ENCODE data around the gene INPP4B.

INPP4B gene

DNA sequence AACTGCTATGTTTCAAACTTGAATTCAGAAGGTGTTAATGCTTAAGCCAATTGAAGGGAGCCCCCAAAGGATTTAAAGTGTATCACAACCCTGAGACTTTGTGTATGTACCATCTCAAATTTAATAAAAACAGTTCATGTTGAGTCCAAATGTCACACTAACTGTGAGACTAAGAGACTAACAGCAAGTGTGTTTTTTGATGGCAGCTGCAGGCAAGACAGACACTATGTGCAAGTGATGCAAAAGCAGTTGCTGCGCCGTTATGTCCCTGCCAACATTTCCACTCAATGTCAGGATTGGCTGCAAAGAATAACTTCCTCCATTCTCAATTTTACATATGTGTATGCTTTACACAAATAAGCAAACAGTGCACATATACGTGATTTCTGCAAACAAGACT lies 615.1 kb downstream of the INPP4B start:
- H3K27me3 ChIP-seq (ENCODE audit: control insufficient read depth in 5 of 5, insufficient read depth in 4 of 5, low read length in 5 of 5), result no peaks in the 10 kb centered on the region
- H3K9ac ChIP-seq (ENCODE audit: low read length in 5 of 5), result no peak overlapping the region
- H3K27ac ChIP-seq (ENCODE audit: low read depth, low read length), result no peak overlapping the region
- no peaks in the 10 kb centered on the region for H3K36me3 ChIP-seq (ENCODE audit: control insufficient read depth in 5 of 5, insufficient read depth in 5 of 5, low read length in 5 of 5)
- H3K4me1 ChIP-seq (ENCODE audit: control insufficient read depth in 5 of 5, insufficient read depth in 5 of 5, low read length in 5 of 5), result no peaks in the 10 kb centered on the region
- H3K9me3 ChIP-seq (ENCODE audit: control insufficient read depth in 5 of 5, low read length in 5 of 5), result no peaks in the 10 kb centered on the region
- H3K4me3 ChIP-seq (ENCODE audit: low read depth in 1 of 5, low read length in 5 of 5), result no peak overlapping the region

DNA sequence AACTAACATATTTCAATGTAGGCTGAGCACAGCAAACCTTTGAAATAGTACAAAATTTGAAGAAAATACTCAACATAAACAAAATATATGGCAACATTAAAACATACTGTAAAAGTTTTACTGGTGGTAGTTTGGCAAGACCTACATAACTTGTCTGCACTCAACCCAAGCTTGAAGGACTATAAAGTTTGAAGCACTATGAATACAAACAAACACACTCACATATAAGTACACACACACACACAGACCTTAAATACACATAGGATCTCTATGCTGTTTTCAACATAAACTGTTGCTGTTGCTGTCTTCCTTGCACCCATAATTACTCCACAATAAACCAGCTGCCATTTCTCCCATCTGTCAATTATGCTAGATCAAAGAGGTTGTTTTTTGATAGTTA lies 620.1 kb downstream of the INPP4B start:
- H3K9ac ChIP-seq (ENCODE audit: low read length in 5 of 5), result no peak overlapping the region
- no peaks in the 10 kb centered on the region for H3K4me1 ChIP-seq (ENCODE audit: control insufficient read depth in 5 of 5, insufficient read depth in 5 of 5, low read length in 5 of 5)
- no peaks in the 10 kb centered on the region for H3K36me3 ChIP-seq (ENCODE audit: control insufficient read depth in 5 of 5, insufficient read depth in 5 of 5, low read length in 5 of 5)
- H3K4me3 ChIP-seq (ENCODE audit: low read depth in 1 of 5, low read length in 5 of 5), result no peak overlapping the region
- no peak overlapping the region for H3K27ac ChIP-seq (ENCODE audit: low read depth, low read length)
- H3K9me3 ChIP-seq (ENCODE audit: control insufficient read depth in 5 of 5, low read length in 5 of 5), result no peaks in the 10 kb centered on the region
- no peaks in the 10 kb centered on the region for H3K27me3 ChIP-seq (ENCODE audit: control insufficient read depth in 5 of 5, insufficient read depth in 4 of 5, low read length in 5 of 5)

DNA sequence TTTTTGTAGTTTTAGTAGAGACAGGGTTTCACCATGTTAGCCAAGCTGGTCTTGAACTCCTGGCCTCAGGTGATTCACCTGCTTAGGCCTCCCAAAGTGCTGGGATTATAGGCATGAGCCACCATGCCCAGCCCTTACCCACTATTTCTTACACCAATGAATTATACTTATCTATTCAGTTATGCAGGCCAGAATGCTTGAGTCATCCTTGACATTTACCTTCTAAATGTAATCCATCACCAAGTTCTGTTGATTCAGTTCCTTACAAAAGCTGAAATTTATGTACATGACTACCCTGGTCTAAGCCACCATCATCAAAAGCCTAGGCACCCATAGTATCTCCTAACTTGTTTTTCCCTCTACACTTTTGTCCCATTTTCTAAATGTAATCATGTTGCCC lies 624.0 kb downstream of the INPP4B start:
- no peak overlapping the region for H3K4me3 ChIP-seq (ENCODE audit: low read depth in 1 of 5, low read length in 5 of 5)
- H3K27ac ChIP-seq (ENCODE audit: low read depth, low read length), result no peak overlapping the region
- no peaks in the 10 kb centered on the region for H3K36me3 ChIP-seq (ENCODE audit: control insufficient read depth in 5 of 5, insufficient read depth in 5 of 5, low read length in 5 of 5)
- no peaks in the 10 kb centered on the region for H3K27me3 ChIP-seq (ENCODE audit: control insufficient read depth in 5 of 5, insufficient read depth in 4 of 5, low read length in 5 of 5)
- no peak overlapping the region for H3K9ac ChIP-seq (ENCODE audit: low read length in 5 of 5)
- no peaks in the 10 kb centered on the region for H3K4me1 ChIP-seq (ENCODE audit: control insufficient read depth in 5 of 5, insufficient read depth in 5 of 5, low read length in 5 of 5)
- no peaks in the 10 kb centered on the region for H3K9me3 ChIP-seq (ENCODE audit: control insufficient read depth in 5 of 5, low read length in 5 of 5)

DNA sequence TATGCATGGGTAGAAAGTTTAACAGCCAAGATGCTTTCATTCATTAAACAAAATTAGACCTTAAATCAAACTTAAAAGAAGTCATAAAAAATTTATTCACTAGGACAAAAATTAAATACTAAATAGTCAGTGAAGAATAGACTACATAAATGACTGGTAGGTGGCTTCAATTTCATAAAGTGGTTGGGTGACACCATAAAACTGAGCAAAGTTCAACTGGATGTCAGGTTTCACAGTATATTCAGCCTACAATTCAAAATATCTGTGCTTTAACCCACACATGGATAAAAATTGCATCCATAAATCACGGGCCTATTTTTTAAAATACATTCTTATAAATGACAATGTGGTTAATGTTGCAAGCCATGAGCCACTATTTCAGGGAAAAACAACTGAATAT lies 627.4 kb downstream of the INPP4B start:
- no peaks in the 10 kb centered on the region for H3K9me3 ChIP-seq (ENCODE audit: control insufficient read depth in 5 of 5, low read length in 5 of 5)
- H3K9ac ChIP-seq (ENCODE audit: low read length in 5 of 5), result no peak overlapping the region
- no peaks in the 10 kb centered on the region for H3K36me3 ChIP-seq (ENCODE audit: control insufficient read depth in 5 of 5, insufficient read depth in 5 of 5, low read length in 5 of 5)
- H3K27me3 ChIP-seq (ENCODE audit: control insufficient read depth in 5 of 5, insufficient read depth in 4 of 5, low read length in 5 of 5), result no peaks in the 10 kb centered on the region
- H3K27ac ChIP-seq (ENCODE audit: low read depth, low read length), result no peak overlapping the region
- no peaks in the 10 kb centered on the region for H3K4me1 ChIP-seq (ENCODE audit: control insufficient read depth in 5 of 5, insufficient read depth in 5 of 5, low read length in 5 of 5)
- H3K4me3 ChIP-seq (ENCODE audit: low read depth in 1 of 5, low read length in 5 of 5), result no peak overlapping the region

DNA sequence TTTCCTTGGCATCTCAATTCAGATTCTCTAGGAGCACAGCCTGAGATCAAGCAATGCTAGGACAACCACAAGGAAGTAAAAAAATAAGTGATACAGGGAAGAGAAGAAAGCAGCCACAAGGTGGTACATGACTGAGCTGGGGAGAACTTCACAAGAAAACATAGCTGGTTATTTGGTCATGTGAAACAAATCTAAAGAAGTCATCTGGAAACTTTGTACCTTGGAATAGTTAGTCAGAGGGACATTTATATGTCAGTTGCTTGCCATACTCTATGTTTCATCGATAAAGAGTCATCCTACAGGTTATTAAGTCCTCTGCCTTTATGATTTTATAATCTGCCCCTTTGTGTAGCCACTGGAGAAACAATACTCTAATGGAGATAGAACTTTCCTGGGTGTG lies 634.7 kb downstream of the INPP4B start:
- Histone ChIP-seq H3K27me3 (ENCODE audit: control insufficient read depth in 5 of 5, insufficient read depth in 4 of 5, low read length in 5 of 5) (no peaks in the 10 kb centered on the region), H3K36me3 (ENCODE audit: control insufficient read depth in 5 of 5, insufficient read depth in 5 of 5, low read length in 5 of 5) (no peaks in the 10 kb centered on the region), H3K4me1 (ENCODE audit: control insufficient read depth in 5 of 5, insufficient read depth in 5 of 5, low read length in 5 of 5) (no peaks in the 10 kb centered on the region), H3K4me3 (ENCODE audit: low read depth in 1 of 5, low read length in 5 of 5) (no peak overlapping the region), H3K9me3 (ENCODE audit: control insufficient read depth in 5 of 5, low read length in 5 of 5) (no peaks in the 10 kb centered on the region), H3K9ac (ENCODE audit: low read length in 5 of 5) (no peak overlapping the region), H3K27ac (ENCODE audit: low read depth, low read length) (no peak overlapping the region)

DNA sequence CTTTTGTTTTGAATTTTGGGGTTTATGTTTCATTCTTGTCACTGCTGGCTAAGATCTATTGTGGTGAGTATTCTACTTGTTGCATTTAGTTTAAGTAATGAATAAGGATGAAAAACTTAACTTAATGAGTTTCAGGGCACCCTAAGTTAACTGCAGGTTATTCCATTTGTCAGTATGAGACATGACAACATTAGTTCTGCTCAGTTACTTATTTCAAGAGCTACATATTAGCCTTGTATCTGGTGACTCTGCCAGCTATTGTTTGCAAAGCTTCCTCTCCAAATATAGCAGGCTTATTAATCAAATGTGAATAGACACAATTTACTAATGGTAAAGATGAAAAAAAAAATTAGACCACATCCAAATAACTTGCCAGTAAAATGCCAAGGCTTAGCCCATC lies 642.6 kb downstream of the INPP4B start:
- Histone ChIP-seq H3K36me3 (ENCODE audit: control insufficient read depth in 5 of 5, insufficient read depth in 5 of 5, low read length in 5 of 5) (no peaks in the 10 kb centered on the region), H3K9me3 (ENCODE audit: control insufficient read depth in 5 of 5, low read length in 5 of 5) (peaks cover 0 to 2% (median 0%) of the 10 kb centered on the region in 5 donors), H3K4me3 (ENCODE audit: low read depth in 1 of 5, low read length in 5 of 5) (no peak overlapping the region), H3K27me3 (ENCODE audit: control insufficient read depth in 5 of 5, insufficient read depth in 4 of 5, low read length in 5 of 5) (no peaks in the 10 kb centered on the region), H3K4me1 (ENCODE audit: control insufficient read depth in 5 of 5, insufficient read depth in 5 of 5, low read length in 5 of 5) (no peaks in the 10 kb centered on the region), H3K9ac (ENCODE audit: low read length in 5 of 5) (no peak overlapping the region), H3K27ac (ENCODE audit: low read depth, low read length) (no peak overlapping the region)

DNA sequence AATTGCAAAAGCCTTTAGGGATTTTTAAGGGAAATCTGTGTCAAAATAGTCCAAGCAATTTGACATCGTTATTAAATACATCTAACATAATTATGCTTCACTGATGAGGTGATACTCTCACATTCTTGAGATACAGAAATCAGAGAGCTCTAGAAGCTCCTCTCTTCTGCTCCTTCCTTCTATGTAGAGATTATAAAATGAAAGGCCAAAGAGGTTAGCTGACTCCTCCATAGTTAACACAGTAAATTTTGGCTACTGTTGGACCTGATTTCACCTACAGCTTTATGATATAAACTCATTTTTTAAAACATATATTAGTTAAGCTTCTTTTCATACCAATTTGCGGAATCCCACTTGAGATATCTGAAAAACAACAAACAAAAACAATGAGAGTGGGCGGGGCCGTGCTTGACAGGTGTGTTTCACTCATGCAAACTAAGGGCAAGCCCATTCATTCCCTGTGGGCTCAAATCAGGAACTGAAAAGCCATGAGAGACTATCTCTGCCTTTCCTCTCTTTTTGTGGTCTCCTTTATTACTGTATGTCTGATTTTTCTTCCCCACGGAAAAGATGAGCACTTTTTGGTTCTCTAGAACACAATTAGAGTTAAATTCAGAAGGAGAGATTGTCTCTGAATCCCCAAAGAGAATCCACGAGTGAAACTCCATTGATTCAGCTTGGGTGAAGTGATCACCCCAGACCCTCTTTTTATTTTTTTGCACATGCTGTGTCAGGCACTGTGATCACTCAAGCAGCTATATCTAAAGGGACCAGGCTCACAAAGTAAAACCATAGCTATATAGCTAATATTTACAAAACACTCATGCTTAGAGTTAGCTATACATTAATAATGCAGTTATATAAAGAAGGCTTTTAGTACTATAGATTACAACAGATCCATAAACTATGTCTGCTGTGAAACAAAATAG lies 643.4 kb downstream of the INPP4B start:
- no peak overlapping the region for H3K9ac ChIP-seq (ENCODE audit: low read length in 5 of 5)
- no peak overlapping the region for H3K27ac ChIP-seq (ENCODE audit: low read depth, low read length)
- H3K4me1 ChIP-seq (ENCODE audit: control insufficient read depth in 5 of 5, insufficient read depth in 5 of 5, low read length in 5 of 5), result no peaks in the 10 kb centered on the region
- H3K9me3 ChIP-seq (ENCODE audit: control insufficient read depth in 5 of 5, low read length in 5 of 5), result peaks cover 0 to 2% (median 0%) of the 10 kb centered on the region in 5 donors
- no peaks in the 10 kb centered on the region for H3K27me3 ChIP-seq (ENCODE audit: control insufficient read depth in 5 of 5, insufficient read depth in 4 of 5, low read length in 5 of 5)
- H3K36me3 ChIP-seq (ENCODE audit: control insufficient read depth in 5 of 5, insufficient read depth in 5 of 5, low read length in 5 of 5), result no peaks in the 10 kb centered on the region
- no peak overlapping the region for H3K4me3 ChIP-seq (ENCODE audit: low read depth in 1 of 5, low read length in 5 of 5)

DNA sequence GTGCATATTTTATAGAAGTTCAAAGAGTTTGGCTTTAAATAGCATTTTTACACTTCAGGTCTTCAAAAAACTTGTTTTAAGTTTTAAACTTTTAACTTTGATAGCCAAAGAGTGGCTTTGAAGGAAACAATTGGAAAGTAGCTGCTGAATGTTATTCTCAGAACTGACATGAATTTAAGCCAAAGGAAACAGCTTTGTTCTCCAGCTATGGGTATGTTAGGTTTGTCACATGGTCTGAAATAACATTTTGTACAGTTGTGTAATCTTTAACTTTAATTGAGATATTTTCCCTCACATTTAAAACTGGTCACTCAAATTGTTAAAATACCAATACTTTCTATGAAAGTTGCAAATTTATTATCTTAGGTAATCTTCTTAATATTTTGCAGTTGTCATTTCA lies 645.1 kb downstream of the INPP4B start:
- no peaks in the 10 kb centered on the region for H3K36me3 ChIP-seq (ENCODE audit: control insufficient read depth in 5 of 5, insufficient read depth in 5 of 5, low read length in 5 of 5)

DNA sequence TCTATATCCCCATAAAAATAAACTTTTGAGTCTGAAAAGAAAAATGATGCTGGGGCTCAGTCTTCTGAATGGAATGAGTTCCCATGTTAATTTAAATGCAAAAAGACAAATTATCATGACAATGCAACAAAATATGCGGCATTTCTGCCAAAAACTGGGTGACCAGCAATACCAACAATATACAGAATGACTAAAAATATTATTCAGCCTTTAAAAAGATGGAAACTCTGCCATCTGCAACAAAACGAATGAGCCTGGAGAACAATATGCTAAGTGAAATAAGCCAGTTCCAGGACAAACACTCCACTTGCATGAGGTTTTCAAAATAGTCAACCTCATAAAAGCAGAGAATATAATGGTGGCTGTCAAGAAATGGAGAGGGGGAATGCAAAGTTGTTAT lies 651.2 kb downstream of the INPP4B start:
- no peak overlapping the region for H3K4me3 ChIP-seq (ENCODE audit: low read depth in 1 of 5, low read length in 5 of 5)
- no peaks in the 10 kb centered on the region for H3K36me3 ChIP-seq (ENCODE audit: control insufficient read depth in 5 of 5, insufficient read depth in 5 of 5, low read length in 5 of 5)
- H3K27ac ChIP-seq (ENCODE audit: low read depth, low read length), result no peak overlapping the region
- no peak overlapping the region for H3K9ac ChIP-seq (ENCODE audit: low read length in 5 of 5)
- no peaks in the 10 kb centered on the region for H3K9me3 ChIP-seq (ENCODE audit: control insufficient read depth in 5 of 5, low read length in 5 of 5)
- H3K27me3 ChIP-seq (ENCODE audit: control insufficient read depth in 5 of 5, insufficient read depth in 4 of 5, low read length in 5 of 5), result no peaks in the 10 kb centered on the region
- no peaks in the 10 kb centered on the region for H3K4me1 ChIP-seq (ENCODE audit: control insufficient read depth in 5 of 5, insufficient read depth in 5 of 5, low read length in 5 of 5)

More for the DNA sequence above, 645.1 kb downstream of the INPP4B start:
- Histone ChIP-seq H3K27ac (ENCODE audit: low read depth, low read length) (no peak overlapping the region), H3K4me1 (ENCODE audit: control insufficient read depth in 5 of 5, insufficient read depth in 5 of 5, low read length in 5 of 5) (no peaks in the 10 kb centered on the region), H3K4me3 (ENCODE audit: low read depth in 1 of 5, low read length in 5 of 5) (no peak overlapping the region), H3K27me3 (ENCODE audit: control insufficient read depth in 5 of 5, insufficient read depth in 4 of 5, low read length in 5 of 5) (no peaks in the 10 kb centered on the region), H3K9ac (ENCODE audit: low read length in 5 of 5) (no peak overlapping the region), H3K9me3 (ENCODE audit: control insufficient read depth in 5 of 5, low read length in 5 of 5) (peaks cover 0 to 2% (median 0%) of the 10 kb centered on the region in 5 donors)

DNA sequence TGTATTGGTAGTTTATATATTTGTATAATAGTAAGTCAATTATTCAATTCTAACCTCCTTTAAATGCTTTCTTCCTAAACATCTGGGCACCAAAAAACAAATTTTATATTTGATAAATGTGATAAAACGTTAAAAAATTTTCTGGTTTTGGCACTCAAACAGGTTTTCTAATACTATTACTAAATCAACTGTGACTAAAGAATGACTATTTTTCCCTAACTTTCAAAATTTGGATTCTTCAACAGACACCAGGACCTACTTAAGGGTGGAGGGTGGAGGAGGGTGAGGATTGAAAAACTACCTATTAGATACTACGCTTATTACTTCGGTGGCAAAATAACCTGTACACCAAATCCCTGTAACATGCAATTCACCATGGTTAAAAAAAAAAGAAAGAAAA lies 654.2 kb downstream of the INPP4B start:
- H3K9me3 ChIP-seq (ENCODE audit: control insufficient read depth in 5 of 5, low read length in 5 of 5), result no peaks in the 10 kb centered on the region
- no peaks in the 10 kb centered on the region for H3K4me1 ChIP-seq (ENCODE audit: control insufficient read depth in 5 of 5, insufficient read depth in 5 of 5, low read length in 5 of 5)
- H3K9ac ChIP-seq (ENCODE audit: low read length in 5 of 5), result no peak overlapping the region
- H3K36me3 ChIP-seq (ENCODE audit: control insufficient read depth in 5 of 5, insufficient read depth in 5 of 5, low read length in 5 of 5), result no peaks in the 10 kb centered on the region
- no peak overlapping the region for H3K4me3 ChIP-seq (ENCODE audit: low read depth in 1 of 5, low read length in 5 of 5)
- no peak overlapping the region for H3K27ac ChIP-seq (ENCODE audit: low read depth, low read length)
- H3K27me3 ChIP-seq (ENCODE audit: control insufficient read depth in 5 of 5, insufficient read depth in 4 of 5, low read length in 5 of 5), result no peaks in the 10 kb centered on the region

Measured in subcutaneous abdominal adipose tissue (tissue), 5 donors.